BE2C (cell line): ENCODE measurements around the gene HIC1.

ENCODE experiments used
- DNase-seq: peaks from one replicate; pipeline ENCODE4 v3.0.0-alpha.2; 2020
- H3K27me3 ChIP-seq: fragments of 250-450 bp; sonication (Bioruptor Pico); 2 replicates; pipeline ENCODE4 v1.5.1; 2020; ENCODE audit warnings: mild to moderate bottlenecking
- H3K36me3 ChIP-seq: fragments of 250-450 bp; sonication (Bioruptor Pico); 2 replicates; pipeline ENCODE4 v1.5.1; 2020; ENCODE audit warnings: mild to moderate bottlenecking
- H3K4me1 ChIP-seq: fragments of 250-450 bp; sonication (Bioruptor Pico); 2 replicates; pipeline ENCODE4 v1.5.1; 2020
- H3K4me3 ChIP-seq: 2 replicates; pipeline ENCODE4 v1.5.1; 2011; ENCODE audit warnings: low read depth, low read length
- H3K9me3 ChIP-seq: fragments of 250-450 bp; sonication (Bioruptor Pico); 2 replicates; pipeline ENCODE4 v1.5.1; 2020
- CTCF ChIP-seq: IDR thresholded peaks from 2 replicates; pipeline ENCODE4 v1.5.1; 2012; ENCODE audit warnings: mild to moderate bottlenecking, low read depth, low read length

Gene HIC1

GRCh38 chr17:2107050-2107449 is 52.1 kb downstream of the HIC1 start:
- Histone ChIP-seq H3K4me3 (no peak overlapping the region), H3K27me3 (no peaks in the 10 kb centered on the region), H3K36me3 (no peaks in the 10 kb centered on the region), H3K9me3 (no peaks in the 10 kb centered on the region), H3K4me1 (no peaks in the 10 kb centered on the region; the same call in 1 of the 2 replicates)
- DNase-seq = no peak
- no peak for TF ChIP-seq CTCF

- Histone ChIP-seq H3K4me1 (no peaks in the 10 kb centered on the region; the same call in 1 of the 2 replicates), H3K36me3 (no peaks in the 10 kb centered on the region), H3K9me3 (no peaks in the 10 kb centered on the region), H3K4me3 (no peak overlapping the region), H3K27me3 (no peaks in the 10 kb centered on the region)
- no peak for DNase-seq
- no peak for TF ChIP-seq CTCF
Observed at GRCh38 chr17:2107506-2107905, 52.6 kb downstream of the HIC1 start.

GRCh38 chr17:2108170-2108569 is 53.3 kb downstream of the HIC1 start:
- H3K9me3 ChIP-seq = no peaks in the 10 kb centered on the region
- no peak overlapping the region for H3K4me3 ChIP-seq
- no peak for DNase-seq
- H3K4me1 ChIP-seq = no peaks in the 10 kb centered on the region; the same call in 1 of the 2 replicates
- H3K36me3 ChIP-seq = no peaks in the 10 kb centered on the region
- no peaks in the 10 kb centered on the region for H3K27me3 ChIP-seq
- no peak for TF ChIP-seq CTCF

- H3K4me3 ChIP-seq = no peak overlapping the region
- no peaks in the 10 kb centered on the region; the same call in 1 of the 2 replicates for H3K4me1 ChIP-seq
- H3K27me3 ChIP-seq = no peaks in the 10 kb centered on the region
- TF ChIP-seq CTCF = no peak
- no peaks in the 10 kb centered on the region for H3K36me3 ChIP-seq
- no peak for DNase-seq
- H3K9me3 ChIP-seq = no peaks in the 10 kb centered on the region
Observed at GRCh38 chr17:2110436-2110835, 55.5 kb downstream of the HIC1 start.

- Histone ChIP-seq H3K4me3 (no peak overlapping the region), H3K36me3 (no peaks in the 10 kb centered on the region), H3K27me3 (no peaks in the 10 kb centered on the region), H3K9me3 (no peaks in the 10 kb centered on the region), H3K4me1 (no peaks in the 10 kb centered on the region)
- no peak for TF ChIP-seq CTCF
- DNase-seq = no peak
Observed at GRCh38 chr17:2111691-2112090, 56.8 kb downstream of the HIC1 start.
